B cell (primary cell): ENCODE data around the gene COG1. TPM values are rescaled to one million over a fixed set of nuclear protein-coding genes. Genes with fewer than 3 reads are reported as not detected.

Source experiments
- ATAC-seq: fragments of 200-7000 bp; cut with Tn5 transposase; one replicate; pipeline ENCODE4 v1.10.0; 2021; ENCODE audit warnings: low read depth, mild to moderate bottlenecking, moderate number of reproducible peaks, moderate library complexity
- CTCF ChIA-PET: fragments of 350-600 bp; sonication (Branson Sonifier 250); formaldehyde crosslinking; loops from one replicate; lab custom pipeline; 2021; ENCODE audit warnings: antibody characterized with exemption, inconsistent platforms; lab: Charles Lee
- POLR2A ChIA-PET: fragments of 350-600 bp; sonication (Branson Sonifier 250); formaldehyde crosslinking; loops from one replicate; lab custom pipeline; 2021; ENCODE audit warnings: antibody characterized with exemption; lab: Charles Lee
- DNase-seq: peaks from one replicate; pipeline ENCODE4 v3.0.0; 2013
- H2AFZ ChIP-seq: 2 replicates; pipeline ENCODE4 v1.6.1; 2012; ENCODE audit warnings: mild to moderate bottlenecking, low read depth, low read length; ENCODE audit not compliant: insufficient read depth, poor library complexity, severe bottlenecking
- H3K27ac ChIP-seq, 2 donors: 1 replicate in 1 of 2; 2 replicates in 1 of 2; pipeline ENCODE4 v1.5.1; 2012 to 2013; ENCODE audit warnings: low read length in 2 of 2, mild to moderate bottlenecking in 2 of 2, moderate library complexity in 1 of 2
- H3K27me3 ChIP-seq, 4 experiments: fragments of 200-600 bp in 1 of 4; sonication (generic) in 1 of 4; replicated peaks in 1 of 4; 1 replicate in 2 of 4; 2 replicates in 2 of 4; pipeline versions ENCODE4 v1.6.1 to v1.7.0; 2013 to 2016; ENCODE audit warnings: low read length in 3 of 4, mild to moderate bottlenecking in 2 of 4, mixed read lengths in 1 of 4, moderate library complexity in 1 of 4; ENCODE audit not compliant: insufficient read depth in 4 of 4, control insufficient read depth in 3 of 4; ENCODE audit errors: control extremely low read depth in 1 of 4
- H3K36me3 ChIP-seq, 2 experiments: replicated peaks in 1 of 2; 1 replicate in 1 of 2; 2 replicates in 1 of 2; pipeline versions ENCODE4 v1.6.1 to v1.7.1; 2013; ENCODE audit warnings: low read length in 1 of 2; ENCODE audit not compliant: insufficient read depth in 2 of 2, control insufficient read depth in 1 of 2; ENCODE audit errors: control extremely low read depth in 1 of 2, extremely low read depth in 1 of 2
- H3K4me1 ChIP-seq, 2 donors: fragments of 200-600 bp in 1 of 2; sonication (generic) in 1 of 2; 1 replicate in 1 of 2; 2 replicates in 1 of 2; pipeline versions ENCODE4 v1.5.1 to v1.6.1; 2013 to 2017; ENCODE audit warnings: low read length in 2 of 2; ENCODE audit not compliant: control insufficient read depth in 2 of 2, insufficient read depth in 2 of 2
- H3K4me2 ChIP-seq: replicated peaks from 2 replicates; pipeline ENCODE3; 2012; ENCODE audit warnings: mild to moderate bottlenecking, low read depth, low read length; ENCODE audit not compliant: poor library complexity, severe bottlenecking
- H3K4me3 ChIP-seq, 5 experiments: fragments of 200-600 bp in 1 of 5; sonication (generic) in 1 of 5; 1 replicate in 3 of 5; 2 replicates in 2 of 5; pipeline versions ENCODE4 v1.5.1 to v1.7.0; 2011 to 2016; ENCODE audit warnings: low read length in 4 of 5, mild to moderate bottlenecking in 4 of 5, low read depth in 2 of 5, control low read depth in 1 of 5, moderate library complexity in 1 of 5; ENCODE audit not compliant: insufficient read depth in 1 of 5; ENCODE audit errors: control extremely low read depth in 1 of 5, extremely low read depth in 1 of 5
- H3K79me2 ChIP-seq: fragments of 200-600 bp; sonication (generic); one replicate; pipeline ENCODE4 v1.6.0; 2016; ENCODE audit warnings: low read length; ENCODE audit not compliant: control insufficient read depth, insufficient read depth
- H3K9ac ChIP-seq: fragments of 200-600 bp; sonication (generic); 2 replicates; pipeline ENCODE4 v1.6.1; 2017; ENCODE audit warnings: mild to moderate bottlenecking, low read length, moderate library complexity
- H3K9me3 ChIP-seq, 3 donors: one replicate each; pipeline versions ENCODE4 v1.6.1 to v1.7.1; 2013; ENCODE audit warnings: low read length in 2 of 3; ENCODE audit not compliant: control insufficient read depth in 2 of 3, insufficient read depth in 1 of 3; ENCODE audit errors: control extremely low read depth in 1 of 3
- H4K20me1 ChIP-seq: 2 replicates; pipeline ENCODE4 v1.6.0; 2012; ENCODE audit warnings: mild to moderate bottlenecking, low read length; ENCODE audit not compliant: insufficient read depth, control insufficient read depth, poor library complexity, severe bottlenecking
- H3K27ac Mint-ChIP-seq: one replicate; pipeline ENCODE4 v1.8.0; 2021; ENCODE audit warnings: mixed read lengths
- H3K27me3 Mint-ChIP-seq: one replicate; pipeline ENCODE4 v1.8.0; 2021; ENCODE audit warnings: mixed read lengths
- H3K4me1 Mint-ChIP-seq: one replicate; pipeline ENCODE4 v1.8.0; 2021; ENCODE audit warnings: mixed read lengths
- H3K4me3 Mint-ChIP-seq: one replicate; pipeline ENCODE4 v1.8.0; 2021; ENCODE audit warnings: mixed read lengths
- H3K9me3 Mint-ChIP-seq: one replicate; pipeline ENCODE4 v1.8.0; 2022; ENCODE audit warnings: mixed read lengths; ENCODE audit not compliant: insufficient read depth
- CTCF ChIP-seq: fragments of 200-600 bp; IDR thresholded peaks from one replicate; pipeline ENCODE4 v1.8.0; 2022; ENCODE audit warnings: antibody characterized with exemption, mild to moderate bottlenecking
- EZH2 ChIP-seq: IDR thresholded peaks from 2 replicates; pipeline ENCODE4 v1.6.1; 2012; ENCODE audit warnings: borderline replicate concordance, low read depth, mild to moderate bottlenecking, moderate library complexity, low read length; ENCODE audit not compliant: insufficient read depth, poor library complexity, severe bottlenecking
- WGBS: methylation state at CpG from one replicate; pipeline ENCODE4 v1.1.5; 2013; ENCODE audit warnings: missing lambda C conversion rate; ENCODE audit not compliant: insufficient coverage; 5-methylcytosine and 5-hydroxymethylcytosine counted together
- intact Hi-C: fragments of 100-400 bp; cut with micrococcal nuclease; formaldehyde crosslinking; loops from one replicate; pipeline ENCODE4 v1.10.0; 2022
- polyA plus RNA-seq: library from polyadenylated mRNA; depleted of rRNA; stranded (reverse); fragments of >200 nt; gene quantifications from 2 replicates; pipeline ENCODE4 v1.2.3, GENCODE V29; 2012
- total RNA-seq, 2 donors: library from RNA; stranded (reverse); fragments of 120-200 nt in 1 of 2; gene quantifications; 1 replicate in 1 of 2; 2 replicates in 1 of 2; pipeline versions ENCODE4 v1.2.3 to v1.2.4, GENCODE V29; 2013 to 2022

COG1 gene
- total and polyA plus RNA-seq, 2 donors (not counting 1 experiment from before 2014, with no cell fraction given), result 39.1 to 72.8 TPM

- no peak overlapping the region for H3K4me3 ChIP-seq
- no peaks in the 10 kb centered on the region for H3K36me3 ChIP-seq
- ChIA-PET POLR2A (no interaction called here), CTCF (interaction anchor here (0.8 to 1.1 kb wide), 2 partner anchors 457 to 505 kb away, joined by 3 read pairs; no protein-coding TSS in a partner anchor)
- ATAC-seq, result no peak
- H3K27ac ChIP-seq, result no peak overlapping the region
- no peaks in the 10 kb centered on the region for H3K27me3 ChIP-seq
- 82% methylated on average over 6 of the region's 9 CpGs for WGBS
- no peaks in the 10 kb centered on the region for H3K9me3 Mint-ChIP-seq
- H3K9ac ChIP-seq, result no peak overlapping the region
- H3K27ac Mint-ChIP-seq, result no peak overlapping the region
- H3K79me2 ChIP-seq, result no peaks in the 10 kb centered on the region
- no peaks in the 10 kb centered on the region for H3K4me1 Mint-ChIP-seq
- no peaks in the 10 kb centered on the region for H3K9me3 ChIP-seq
- H2AFZ ChIP-seq, result no peak overlapping the region
- H3K4me1 ChIP-seq, result no peaks in the 10 kb centered on the region
- no peak overlapping the region for H3K4me2 ChIP-seq
- H3K4me3 Mint-ChIP-seq, result no peak overlapping the region
- no peaks in the 10 kb centered on the region for H4K20me1 ChIP-seq
- no peak for DNase-seq
- TF ChIP-seq EZH2 (no peak), CTCF (no peak)
- no peaks in the 10 kb centered on the region for H3K27me3 Mint-ChIP-seq
- intact Hi-C loops, result no loop called here
These were observed 8.5 kb upstream of the COG1 start for GRCh38 chr17:73184136-73184993.
